Natural killer cell (primary cell): Measurements from ENCODE around the gene PLEKHA8. TPM values are rescaled to one million over a fixed set of nuclear protein-coding genes. Genes with fewer than 3 reads are reported as not detected.
A peak's percentile ranks its signal among the peaks of the same experiment; 100 is the strongest.

Experiments
- ATAC-seq, 3 donors: fragments of 150-1000 bp in 2 of 3; fragments of 200-7000 bp in 1 of 3; cut with Tn5 transposase; 1 replicate in 1 of 3; 2 replicates in 2 of 3; pipeline ENCODE4 v1.10.0; 2021; ENCODE audit warnings: mild to moderate bottlenecking in 2 of 3, moderate library complexity in 2 of 3
- DNase-seq, 2 donors: peaks; one replicate each; pipeline versions ENCODE4 v3.0.0 to v3.0.0-alpha.2; 2013 to 2021; ENCODE audit warnings: mixed read lengths in 1 of 2
- H3K27ac ChIP-seq: one replicate; pipeline ENCODE4 v1.5.1; 2013; ENCODE audit warnings: mild to moderate bottlenecking, low read length
- H3K27me3 ChIP-seq: one replicate; pipeline ENCODE4 v1.6.1; 2013; ENCODE audit warnings: low read length; ENCODE audit not compliant: control insufficient read depth, insufficient read depth
- H3K36me3 ChIP-seq: one replicate; pipeline ENCODE4 v1.6.1; 2013; ENCODE audit warnings: low read length; ENCODE audit not compliant: control insufficient read depth, insufficient read depth
- H3K4me1 ChIP-seq: one replicate; pipeline ENCODE4 v1.6.1; 2013; ENCODE audit warnings: low read length; ENCODE audit not compliant: control insufficient read depth, insufficient read depth
- H3K4me3 ChIP-seq: one replicate; pipeline ENCODE4 v1.5.1; 2013; ENCODE audit warnings: low read length
- H3K9me3 ChIP-seq: one replicate; pipeline ENCODE4 v1.6.1; 2013; ENCODE audit warnings: low read length; ENCODE audit not compliant: control insufficient read depth, insufficient read depth
- H3K27ac Mint-ChIP-seq, 2 donors: one replicate each; pipeline ENCODE4 v1.8.0; 2022; ENCODE audit warnings: mild to moderate bottlenecking in 2 of 2, mixed read lengths in 2 of 2, moderate library complexity in 1 of 2
- H3K27me3 Mint-ChIP-seq, 2 donors: one replicate each; pipeline ENCODE4 v1.8.0; 2022; ENCODE audit warnings: low read depth in 2 of 2, mixed read lengths in 2 of 2
- H3K36me3 Mint-ChIP-seq: one replicate; pipeline ENCODE4 v1.8.0; 2022; ENCODE audit warnings: mixed read lengths
- H3K4me1 Mint-ChIP-seq, 2 donors: one replicate each; pipeline ENCODE4 v1.8.0; 2022; ENCODE audit warnings: mixed read lengths in 2 of 2
- H3K4me3 Mint-ChIP-seq: one replicate; pipeline ENCODE4 v1.8.0; 2022; ENCODE audit warnings: mild to moderate bottlenecking, moderate library complexity, mixed read lengths
- H3K9me3 Mint-ChIP-seq, 2 donors: one replicate each; pipeline ENCODE4 v1.8.0; 2022; ENCODE audit warnings: mixed read lengths in 2 of 2
- CTCF ChIP-seq: fragments of 200-600 bp; IDR thresholded peaks from one replicate; pipeline ENCODE4 v1.8.0; 2022; ENCODE audit warnings: antibody characterized with exemption
- WGBS: methylation state at CpG from one replicate; pipeline ENCODE4 v1.1.7; 2013; ENCODE audit warnings: missing lambda C conversion rate; ENCODE audit not compliant: insufficient coverage; 5-methylcytosine and 5-hydroxymethylcytosine counted together
- intact Hi-C: fragments of 100-400 bp; cut with micrococcal nuclease; formaldehyde crosslinking; loops from one replicate; pipeline ENCODE4 v1.14.2; 2022
- total RNA-seq, 4 donors: library from RNA; stranded (reverse); fragments of 120-200 nt in 1 of 4; gene quantifications; one replicate each; pipeline versions ENCODE4 v1.2.3 to v1.2.4, GENCODE V29; 2013 to 2022

Gene PLEKHA8
- total RNA-seq, 3 donors from 2014 or later (not counting 1 experiment from before 2014, with no cell fraction given): 8.7 to 12.8 (median 11.8) TPM

- intact Hi-C loops: no loop called here
- H3K4me1 Mint-ChIP-seq: peaks cover 0 to 5% of the 10 kb centered on the region in 2 donors
- Histone ChIP-seq H3K27ac (no peak overlapping the region), H3K4me3 (no peak overlapping the region), H3K36me3 (no peaks in the 10 kb centered on the region), H3K4me1 (peaks cover 8% of the 10 kb centered on the region), H3K27me3 (no peaks in the 10 kb centered on the region), H3K9me3 (no peaks in the 10 kb centered on the region)
- TF ChIP-seq CTCF: no peak
- no peaks in the 10 kb centered on the region for H3K36me3 Mint-ChIP-seq
- no peaks in the 10 kb centered on the region for H3K9me3 Mint-ChIP-seq
- no peak for DNase-seq
- no peak overlapping the region for H3K4me3 Mint-ChIP-seq
- WGBS: 97% methylated on average over 5 of the region's 7 CpGs
- ATAC-seq: no peak
- H3K27ac Mint-ChIP-seq: no peak overlapping the region
- peaks cover 0 to 2% of the 10 kb centered on the region in 2 donors for H3K27me3 Mint-ChIP-seq
Measured at GRCh38 chr7:30150711-30151110, 122.5 kb downstream of the PLEKHA8 start.

GRCh38 chr7:30154111-30154587, 125.9 kb downstream of the PLEKHA8 start:
- H3K4me3 Mint-ChIP-seq: no peak overlapping the region
- no peaks in the 10 kb centered on the region for H3K27me3 Mint-ChIP-seq
- no peaks in the 10 kb centered on the region for H3K36me3 Mint-ChIP-seq
- no peak for TF ChIP-seq CTCF
- H3K9me3 ChIP-seq: no peaks in the 10 kb centered on the region
- H3K27ac ChIP-seq: no peak overlapping the region
- ATAC-seq (no peak), DNase-seq (no peak)
- H3K27me3 ChIP-seq: no peaks in the 10 kb centered on the region
- H3K36me3 ChIP-seq: no peaks in the 10 kb centered on the region
- peaks cover 6% of the 10 kb centered on the region for H3K4me1 ChIP-seq
- no peak overlapping the region for H3K27ac Mint-ChIP-seq
- intact Hi-C loops: no loop called here
- H3K4me1 Mint-ChIP-seq: peaks cover under 1 to 8% of the 10 kb centered on the region in 2 donors
- H3K9me3 Mint-ChIP-seq: no peaks in the 10 kb centered on the region
- 91% methylated on average over 8 of the region's 9 CpGs for WGBS
- H3K4me3 ChIP-seq: no peak overlapping the region

GRCh38 chr7:30155481-30155880, 127.3 kb downstream of the PLEKHA8 start:
- Histone ChIP-seq H3K36me3 (no peaks in the 10 kb centered on the region), H3K27me3 (no peaks in the 10 kb centered on the region), H3K4me3 (no peak overlapping the region), H3K4me1 (peaks cover 14% of the 10 kb centered on the region), H3K27ac (no peak overlapping the region), H3K9me3 (no peaks in the 10 kb centered on the region)
- peaks cover 14 to 21% of the 10 kb centered on the region in 2 donors for H3K4me1 Mint-ChIP-seq
- DNase-seq (no peak), ATAC-seq (peak in 2 of 3 donors; percentile 39 to 42)
- WGBS: 85% methylated on average over 8 of the region's 8 CpGs
- no peaks in the 10 kb centered on the region for H3K9me3 Mint-ChIP-seq
- H3K4me3 Mint-ChIP-seq: no peak overlapping the region
- H3K27me3 Mint-ChIP-seq: no peaks in the 10 kb centered on the region
- H3K27ac Mint-ChIP-seq: peak overlapping the region in 1 of 2 donors; percentile 10
- no peak for TF ChIP-seq CTCF
- intact Hi-C loops: no loop called here
- no peaks in the 10 kb centered on the region for H3K36me3 Mint-ChIP-seq

GRCh38 chr7:30157204-30157603, 129.0 kb downstream of the PLEKHA8 start:
- Mint-ChIP-seq H3K4me3 (no peak overlapping the region), H3K27me3 (no peaks in the 10 kb centered on the region), H3K4me1 (peaks cover 19 to 34% of the 10 kb centered on the region in 2 donors), H3K27ac (peak overlapping the region in 1 of 2 donors; percentile 57), H3K36me3 (no peaks in the 10 kb centered on the region), H3K9me3 (no peaks in the 10 kb centered on the region)
- Histone ChIP-seq H3K27ac (no peak overlapping the region), H3K4me1 (peaks cover 22% of the 10 kb centered on the region), H3K27me3 (no peaks in the 10 kb centered on the region), H3K36me3 (no peaks in the 10 kb centered on the region), H3K4me3 (no peak overlapping the region), H3K9me3 (no peaks in the 10 kb centered on the region)
- 52% methylated on average over 9 of the region's 9 CpGs for WGBS
- no peak for ATAC-seq
- DNase-seq: peak in 1 of 2 donors; percentile 64
- intact Hi-C loops: no loop called here
- no peak for TF ChIP-seq CTCF
